ENCODE measurements around the gene PTPRN2.
"Not testable (repeated sequence)": the region's sequence is repeated elsewhere in the genome, so short reads cannot be mapped to it uniquely, and the experiment has no call there.

PTPRN2 gene

DNA sequence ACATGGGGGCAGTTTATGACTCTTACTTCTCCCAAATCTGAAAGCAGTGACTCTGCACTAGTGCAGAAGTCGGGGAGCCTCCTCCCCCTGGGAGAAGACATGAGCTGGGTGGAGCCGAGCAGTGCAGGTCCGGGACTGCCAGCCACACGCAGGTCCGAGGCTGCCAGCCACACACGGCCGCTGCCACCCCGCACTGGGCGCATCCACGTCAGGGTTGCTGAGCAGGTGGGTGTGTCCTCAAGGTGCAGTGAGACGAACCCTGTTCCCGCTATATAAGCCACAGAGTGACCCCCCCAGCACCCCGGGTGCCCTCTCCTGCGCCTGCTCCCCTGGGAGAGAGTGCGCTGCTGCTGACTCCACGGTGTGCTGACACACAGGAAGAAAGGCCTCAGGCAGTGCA, 430.2 kb downstream of the PTPRN2 start:
- in situ Hi-C loops (cut with HindIII; ENCODE audit: low sequenced_read_pairs): loop anchor here (5.0 kb wide), 1 partner anchor 80 kb away; no protein-coding TSS in a partner anchor
- TF ChIP-seq, protein P1, sequence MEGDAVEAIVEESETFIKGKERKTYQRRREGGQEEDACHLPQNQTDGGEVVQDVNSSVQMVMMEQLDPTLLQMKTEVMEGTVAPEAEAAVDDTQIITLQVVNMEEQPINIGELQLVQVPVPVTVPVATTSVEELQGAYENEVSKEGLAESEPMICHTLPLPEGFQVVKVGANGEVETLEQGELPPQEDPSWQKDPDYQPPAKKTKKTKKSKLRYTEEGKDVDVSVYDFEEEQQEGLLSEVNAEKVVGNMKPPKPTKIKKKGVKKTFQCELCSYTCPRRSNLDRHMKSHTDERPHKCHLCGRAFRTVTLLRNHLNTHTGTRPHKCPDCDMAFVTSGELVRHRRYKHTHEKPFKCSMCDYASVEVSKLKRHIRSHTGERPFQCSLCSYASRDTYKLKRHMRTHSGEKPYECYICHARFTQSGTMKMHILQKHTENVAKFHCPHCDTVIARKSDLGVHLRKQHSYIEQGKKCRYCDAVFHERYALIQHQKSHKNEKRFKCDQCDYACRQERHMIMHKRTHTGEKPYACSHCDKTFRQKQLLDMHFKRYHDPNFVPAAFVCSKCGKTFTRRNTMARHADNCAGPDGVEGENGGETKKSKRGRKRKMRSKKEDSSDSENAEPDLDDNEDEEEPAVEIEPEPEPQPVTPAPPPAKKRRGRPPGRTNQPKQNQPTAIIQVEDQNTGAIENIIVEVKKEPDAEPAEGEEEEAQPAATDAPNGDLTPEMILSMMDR (IDR thresholded peaks at IDR 0.05; ENCODE audit: low read depth, low read length, missing control alignments): no peak
- H3K4me3 ChIP-seq (ENCODE audit: low read depth, low read length): no peak overlapping the region
- no peak for DNase-seq (ENCODE audit: low read depth)

DNA sequence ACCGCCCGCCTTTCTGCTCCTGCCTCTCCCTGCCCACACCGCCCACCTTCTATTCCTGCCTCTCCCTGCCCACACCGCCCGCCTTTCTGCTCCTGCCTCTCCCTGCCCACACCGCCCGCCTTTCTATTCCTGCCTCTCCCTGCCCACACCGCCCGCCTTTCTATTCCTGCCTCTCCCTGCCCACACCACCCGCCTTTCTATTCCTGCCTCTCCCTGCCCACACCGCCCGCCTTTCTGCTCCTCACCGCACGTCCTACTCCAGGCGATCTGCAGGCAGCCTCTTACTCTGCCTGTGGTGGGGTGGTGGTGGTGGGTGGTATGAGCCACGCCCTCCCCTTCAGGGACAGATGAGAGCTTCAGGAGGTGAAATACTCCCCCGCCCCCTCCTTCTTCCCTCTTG, 436.4 kb downstream of the PTPRN2 start:
- H3K4me3 ChIP-seq (ENCODE audit: low read depth, low read length); in situ Hi-C loops (cut with HindIII; ENCODE audit: low sequenced_read_pairs): not testable (repeated sequence)
- DNase-seq (ENCODE audit: low read depth): peak; percentile 9

DNA sequence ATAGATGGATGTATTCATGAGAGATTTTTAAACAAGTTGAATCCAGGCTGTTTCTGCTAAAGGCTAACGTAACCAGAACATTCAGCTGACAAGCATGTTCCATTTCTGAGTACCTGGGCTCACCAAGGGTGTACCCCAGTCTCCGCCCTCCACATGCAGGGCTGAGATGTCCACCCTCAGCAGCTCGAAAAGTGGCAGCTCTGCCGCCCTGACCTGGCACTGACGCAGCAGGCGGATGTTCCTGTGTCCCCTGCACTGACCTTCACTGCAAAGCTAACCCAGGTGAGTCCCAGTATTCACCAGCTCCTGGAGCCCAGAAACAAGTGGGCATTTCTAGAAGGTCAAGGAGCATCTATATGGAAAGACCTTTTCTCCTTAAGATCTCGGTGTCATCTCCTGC, 437.4 kb downstream of the PTPRN2 start:
- H3K4me3 ChIP-seq (ENCODE audit: low read depth, low read length): no peak overlapping the region
- TF ChIP-seq, protein P1 (IDR thresholded peaks at IDR 0.05; ENCODE audit: low read depth, low read length, missing control alignments): no peak
- in situ Hi-C loops (cut with HindIII; ENCODE audit: low sequenced_read_pairs): no loop called here
- DNase-seq (ENCODE audit: low read depth): no peak

DNA sequence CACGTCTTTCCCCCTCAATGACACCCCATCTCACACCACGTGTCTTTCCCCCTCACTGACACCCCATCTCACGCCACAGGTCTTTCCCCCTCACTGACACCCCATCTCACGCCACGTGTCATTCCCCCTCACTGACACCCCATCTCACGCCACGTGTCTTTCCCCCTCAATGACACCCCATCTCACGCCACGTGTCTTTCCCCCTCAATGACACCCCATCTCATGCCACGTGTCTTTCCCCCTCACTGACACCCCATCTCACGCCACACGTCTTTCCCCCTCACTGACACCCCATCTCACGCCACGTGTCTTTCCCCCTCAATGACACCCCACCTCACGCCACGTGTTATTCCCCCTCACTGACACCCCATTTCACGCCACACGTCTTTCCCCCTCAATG, 440.2 kb downstream of the PTPRN2 start:
- DNase-seq (ENCODE audit: low read depth); H3K4me3 ChIP-seq (ENCODE audit: low read depth, low read length); in situ Hi-C loops (cut with HindIII; ENCODE audit: low sequenced_read_pairs): not testable (repeated sequence)

DNA sequence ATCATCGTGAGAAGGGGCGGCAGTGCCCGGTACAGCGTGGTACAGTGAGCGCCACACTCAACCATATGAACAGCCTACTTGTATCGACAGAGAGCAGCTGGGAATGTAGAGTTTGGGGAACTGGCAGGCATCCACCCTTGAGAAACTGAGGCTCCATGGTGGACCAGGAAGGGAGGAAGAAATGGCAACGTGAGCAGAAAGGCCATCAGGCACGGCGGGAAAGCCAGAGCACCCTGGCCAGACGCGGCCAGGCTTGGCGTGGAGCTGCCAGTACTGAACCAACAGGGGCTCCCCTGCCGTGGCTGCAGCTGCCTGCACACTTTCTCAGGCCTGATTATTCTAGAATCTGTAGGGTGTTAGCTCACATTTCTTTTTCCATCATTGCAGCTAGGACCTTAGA, 442.3 kb downstream of the PTPRN2 start:
- in situ Hi-C loops (cut with HindIII; ENCODE audit: low sequenced_read_pairs): no loop called here
- H3K4me3 ChIP-seq (ENCODE audit: low read depth, low read length): no peak overlapping the region
- TF ChIP-seq, protein P1 (IDR thresholded peaks at IDR 0.05; ENCODE audit: low read depth, low read length, missing control alignments): no peak
- DNase-seq (ENCODE audit: low read depth): no peak

DNA sequence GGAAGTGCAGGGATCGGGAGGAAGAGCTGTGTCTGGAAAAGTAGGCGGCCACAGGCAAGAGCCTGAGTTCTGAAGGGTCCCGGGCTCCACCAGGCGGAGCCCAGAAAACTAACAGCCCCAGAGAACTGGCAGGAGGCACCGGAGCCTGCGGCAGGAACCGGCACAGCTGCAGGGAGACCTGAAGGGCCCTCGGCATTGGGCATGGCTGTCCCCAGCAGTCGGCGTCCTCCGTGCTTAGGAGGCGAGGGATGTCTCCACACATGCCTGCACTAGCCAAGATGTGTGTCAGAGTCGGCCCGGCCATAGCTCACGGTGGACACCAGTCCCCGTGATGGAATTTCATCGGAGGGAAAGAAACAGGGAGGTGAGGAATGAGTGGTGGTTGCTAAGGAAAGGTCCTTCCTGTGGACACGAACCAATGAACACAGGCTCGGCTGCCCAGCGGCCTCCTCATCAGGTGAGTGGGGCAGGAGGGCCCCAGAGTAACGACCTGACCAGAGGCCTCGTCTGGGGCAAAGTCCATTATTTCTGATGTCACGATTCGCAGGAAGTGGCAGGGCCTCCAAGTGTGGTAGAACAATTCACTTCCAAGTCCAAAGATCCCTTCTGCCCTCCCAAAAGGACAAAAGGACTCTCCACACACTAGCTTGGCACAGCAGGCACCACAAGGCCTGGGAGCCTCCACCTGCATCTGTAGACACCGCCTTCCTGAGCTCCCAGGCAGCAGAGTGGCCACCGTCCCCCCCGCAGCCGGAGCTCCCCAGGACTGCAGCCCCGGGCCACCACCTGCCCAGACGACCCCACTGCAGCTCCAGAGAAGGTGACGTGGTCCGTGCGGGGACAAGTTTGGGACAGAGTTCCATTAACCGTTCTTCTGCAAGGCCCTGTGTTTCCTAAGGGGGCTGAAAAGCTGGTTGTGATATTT, 444.2 kb downstream of the PTPRN2 start:
- TF ChIP-seq, protein P1 (IDR thresholded peaks at IDR 0.05; ENCODE audit: low read depth, low read length, missing control alignments): no peak
- in situ Hi-C loops (cut with HindIII; ENCODE audit: low sequenced_read_pairs): no loop called here
- no peak for DNase-seq (ENCODE audit: low read depth)
- H3K4me3 ChIP-seq (ENCODE audit: low read depth, low read length): no peak overlapping the region

DNA sequence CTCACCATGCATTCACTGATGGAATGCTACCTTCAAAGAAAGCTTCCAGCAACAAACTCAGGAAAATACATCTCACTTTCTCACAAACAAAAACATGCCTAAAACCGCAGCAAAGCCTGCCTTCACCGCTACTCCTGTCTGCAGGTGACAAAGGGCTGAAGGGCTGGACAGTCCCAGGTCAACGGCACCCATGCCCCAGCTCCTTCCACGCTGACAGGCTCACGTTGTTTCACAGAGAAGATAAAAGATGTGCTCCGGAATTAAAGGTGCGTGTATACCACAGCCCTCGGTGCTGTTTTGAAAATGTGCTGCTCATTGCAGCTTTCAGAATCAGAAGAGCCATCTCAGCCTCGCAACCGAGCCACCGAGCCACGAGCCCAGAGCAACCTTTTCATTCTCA, 445.0 kb downstream of the PTPRN2 start:
- no peak overlapping the region for H3K4me3 ChIP-seq (ENCODE audit: low read depth, low read length)
- no peak for DNase-seq (ENCODE audit: low read depth)
- TF ChIP-seq, protein P1 (IDR thresholded peaks at IDR 0.05; ENCODE audit: low read depth, low read length, missing control alignments): no peak
- in situ Hi-C loops (cut with HindIII; ENCODE audit: low sequenced_read_pairs): no loop called here

Data from astrocyte of the cerebellum (primary cell).